ENCODE data around the gene JAGN1. TPM values are rescaled to one million over a fixed set of nuclear protein-coding genes. Genes with fewer than 3 reads are reported as not detected.
"Not testable (repeated sequence)": the region's sequence is repeated elsewhere in the genome, so short reads cannot be mapped to it uniquely, and the experiment has no call there.

JAGN1 gene
- 10 to 100 TPM; 20.7 to 25.6 TPM for total RNA-seq
- long read RNA-seq, transcript JAGN1-201 (2 exons, 1,675 nt): major isoform, 15 of 15 reads
- long read RNA-seq, partial matches to known transcripts: 0 of 15 reads
- long read RNA-seq, other reads (novel, unspliced or antisense): 0 of 15 reads

- DNase-seq (peak; percentile 91), ATAC-seq (peak; percentile 97 to 98)
- intact Hi-C loops (cut with DNase I): no loop called here
These were observed at the start of gene JAGN1 for GRCh38 chr3:9890249-9891071. Gene JAGN1, plus strand, starts transcription at chr3:9890610. Its CDS starts 113 bp downstream, at chr3:9890723.

DNA sequence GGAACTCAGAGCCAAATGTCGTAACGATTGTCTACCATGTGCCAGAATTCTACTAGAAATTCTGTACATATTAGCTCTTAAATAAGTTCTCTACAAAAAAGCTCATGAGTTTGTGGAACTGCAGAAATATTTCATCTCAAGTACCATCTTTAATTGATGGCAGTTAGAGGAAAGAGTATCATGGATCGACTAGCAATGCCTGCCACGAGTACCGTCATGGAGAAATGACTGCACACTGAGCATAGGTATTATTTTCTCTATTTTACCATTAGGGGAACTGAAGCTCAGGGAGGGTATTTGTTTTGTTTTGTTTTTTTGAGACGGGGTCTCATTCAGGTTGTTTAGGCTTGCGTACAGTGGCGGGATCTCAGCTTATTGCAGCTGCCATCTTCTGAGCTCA is 49.4 kb upstream of the JAGN1 start:
- no peak for ATAC-seq
- intact Hi-C loops (cut with DNase I): no loop called here
- no peak for DNase-seq

DNA sequence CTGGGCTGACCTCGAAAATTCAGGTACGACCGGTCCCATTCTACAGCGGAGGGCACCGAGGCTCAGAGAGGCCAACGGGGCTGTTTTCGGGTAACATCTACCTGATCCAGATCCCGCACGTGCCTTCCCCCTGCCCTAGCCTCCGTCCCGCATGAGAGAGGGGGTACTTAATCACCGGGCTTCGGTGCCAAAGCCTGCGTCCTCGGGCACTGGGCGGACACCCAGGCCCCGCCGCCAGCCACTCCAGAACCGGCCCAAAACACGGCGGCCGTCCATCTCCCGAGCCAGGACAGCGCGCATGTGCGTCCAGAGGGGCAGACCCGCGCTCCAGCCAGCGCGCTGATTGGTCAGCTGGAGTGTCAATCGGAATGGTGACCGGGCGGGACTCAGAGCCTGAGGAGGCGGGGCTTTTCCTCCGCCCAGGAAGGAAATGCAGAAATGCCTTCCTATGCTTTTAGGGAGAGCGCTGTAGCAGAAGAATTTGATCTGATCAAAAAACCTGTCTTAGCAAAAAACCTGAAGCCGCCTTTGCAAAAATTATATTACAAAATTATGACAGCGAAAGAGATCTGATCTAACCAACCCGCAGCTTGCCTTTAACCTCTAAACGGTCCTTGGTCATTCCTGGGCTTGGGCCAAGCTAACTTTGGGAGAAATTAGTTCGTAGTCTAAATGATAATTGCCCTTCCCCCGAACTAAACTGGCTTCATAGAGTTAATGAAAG is 46.5 kb upstream of the JAGN1 start, which contains the start of gene RPUSD3:
RPUSD3 (minus strand) TSS at position 294 of the 724 bp plus-strand sequence; CDS start at position 276, 18 bp downstream.
- DNase-seq (peak; percentile 98), ATAC-seq (peak; percentile 99)
- intact Hi-C loops (cut with DNase I): no loop called here

DNA sequence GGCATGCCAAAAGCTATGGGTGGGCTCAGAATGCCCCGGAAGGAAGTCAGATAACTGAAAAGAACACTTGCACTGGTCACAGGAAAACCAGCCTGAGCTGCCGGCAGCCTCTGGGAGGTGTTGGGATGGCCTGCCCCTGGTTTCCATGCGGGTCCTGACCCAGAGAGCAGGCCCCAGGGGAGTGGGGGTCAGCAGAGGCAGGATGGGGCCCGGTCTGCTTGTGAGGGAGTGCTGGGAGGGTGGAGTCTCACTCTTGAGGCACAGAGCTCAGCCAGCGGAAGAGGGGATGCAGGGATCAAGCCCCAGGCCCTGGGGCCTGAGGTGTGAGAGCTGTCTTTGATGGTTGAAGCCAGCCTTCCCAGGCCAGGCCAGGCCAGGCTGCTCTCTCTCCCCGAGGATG is 44.2 kb upstream of the JAGN1 start:
- intact Hi-C loops (cut with DNase I): no loop called here
- ATAC-seq: no peak

GRCh38 chr3:9846931-9847488 is 43.4 kb upstream of the JAGN1 start:
- intact Hi-C loops (cut with DNase I): no loop called here
- DNase-seq (no peak), ATAC-seq (no peak)

More for the DNA sequence above, 44.2 kb upstream of the JAGN1 start:
- peak; percentile 51 for DNase-seq

DNA sequence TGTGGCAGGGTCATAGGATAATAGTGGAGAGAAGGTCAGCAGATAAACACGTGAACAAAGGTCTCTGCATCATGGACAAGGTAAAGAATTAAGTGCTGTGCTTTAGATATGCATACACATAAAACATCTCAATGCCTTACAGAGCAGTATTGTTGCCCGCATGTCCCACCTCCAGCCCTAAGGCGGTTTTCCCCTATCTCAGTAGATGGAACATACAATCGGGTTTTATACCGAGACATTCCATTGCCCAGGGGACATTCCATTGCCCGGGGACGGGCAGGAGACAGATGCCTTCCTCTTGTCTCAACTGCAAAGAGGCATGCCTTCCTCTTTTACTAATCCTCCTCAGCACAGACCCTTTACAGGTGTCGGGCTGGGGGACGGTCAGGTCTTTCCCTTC is 42.5 kb upstream of the JAGN1 start:
- intact Hi-C loops (cut with DNase I); ATAC-seq; DNase-seq: not testable (repeated sequence)

GRCh38 chr3:9848860-9849259 is 41.5 kb upstream of the JAGN1 start:
- DNase-seq; intact Hi-C loops (cut with DNase I); ATAC-seq: not testable (repeated sequence)

- intact Hi-C loops (cut with DNase I); ATAC-seq; DNase-seq: not testable (repeated sequence)
These were observed 39.0 kb upstream of the JAGN1 start for GRCh38 chr3:9851383-9851782.

DNA sequence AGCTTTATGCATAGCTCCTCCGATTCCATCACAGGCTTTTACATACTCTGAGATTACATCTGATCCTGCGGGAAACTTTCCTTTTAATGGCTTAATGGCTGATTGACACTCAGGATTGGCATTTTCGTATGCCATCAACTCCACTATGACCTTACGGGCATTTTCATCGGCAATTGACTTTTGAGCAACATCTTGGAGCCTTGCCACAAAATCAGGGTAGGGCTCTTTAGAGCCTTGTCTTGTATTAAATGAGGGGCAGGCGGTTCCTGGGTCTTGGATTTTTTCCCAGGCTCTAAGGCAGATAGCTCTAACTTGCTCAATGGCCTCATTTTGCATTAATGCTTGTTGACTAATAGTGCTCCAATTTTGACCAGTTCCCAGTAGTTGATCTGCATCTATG is 38.5 kb upstream of the JAGN1 start:
- intact Hi-C loops (cut with DNase I); ATAC-seq; DNase-seq: not testable (repeated sequence)

GRCh38 chr3:9852528-9852927 is 37.9 kb upstream of the JAGN1 start:
- DNase-seq (no peak), ATAC-seq (no peak)
- intact Hi-C loops (cut with DNase I): no loop called here

- ATAC-seq; intact Hi-C loops (cut with DNase I); DNase-seq: not testable (repeated sequence)
These were observed 36.0 kb upstream of the JAGN1 start for GRCh38 chr3:9854291-9854940.

GRCh38 chr3:9855594-9855993 is 34.8 kb upstream of the JAGN1 start:
- DNase-seq (no peak), ATAC-seq (no peak)
- intact Hi-C loops (cut with DNase I): no loop called here

- DNase-seq (no peak), ATAC-seq (no peak)
- intact Hi-C loops (cut with DNase I): no loop called here
These were observed 30.8 kb upstream of the JAGN1 start for GRCh38 chr3:9859530-9860025.

DNA sequence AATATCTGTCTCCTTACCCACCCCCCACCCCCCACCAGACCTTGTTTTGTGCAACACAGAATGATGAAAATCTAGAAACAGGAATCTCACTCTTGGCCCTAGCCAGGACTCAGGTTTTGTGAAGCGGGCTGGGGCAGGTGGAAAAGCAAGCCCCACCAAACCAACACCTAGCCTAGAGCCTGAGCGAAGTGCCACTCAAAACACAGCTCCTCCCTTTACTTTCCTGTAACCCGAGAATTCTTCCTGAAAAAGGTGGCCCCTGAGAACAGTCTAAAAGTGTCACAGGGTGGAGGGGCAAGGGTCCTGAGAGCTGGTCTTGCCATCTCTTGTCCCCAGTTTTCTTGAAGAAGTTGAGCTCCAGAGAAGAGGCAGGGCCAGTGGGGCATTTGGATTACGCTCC is 29.2 kb upstream of the JAGN1 start:
- ATAC-seq (no peak), DNase-seq (no peak)
- intact Hi-C loops (cut with DNase I): no loop called here

GRCh38 chr3:9861626-9862130 is 28.7 kb upstream of the JAGN1 start:
- intact Hi-C loops (cut with DNase I): no loop called here
- DNase-seq (no peak), ATAC-seq (no peak)

GRCh38 chr3:9862391-9863057 is 27.9 kb upstream of the JAGN1 start:
- intact Hi-C loops (cut with DNase I): no loop called here
- peak; percentile 74 to 91 for ATAC-seq
- DNase-seq: peak; percentile 77

- no peak for DNase-seq
- intact Hi-C loops (cut with DNase I): no loop called here
- ATAC-seq: peak; percentile 3 to 10
These were observed 27.2 kb upstream of the JAGN1 start for GRCh38 chr3:9863058-9863772.
